Mammary epithelial cell (primary cell): ENCODE measurements around the gene TECR.

Source experiments
- EZH2 ChIP-seq: IDR thresholded peaks from 2 replicates; pipeline ENCODE4 v1.6.1; 2012; ENCODE audit warnings: low read length, inconsistent platforms, borderline replicate concordance
- TF ChIP-seq, protein P1 (sequence below), 2 donors: IDR thresholded peaks in 1 of 2; conservative IDR thresholded peaks in 1 of 2; 2 replicates each; pipeline ENCODE4 v1.5.1; 2011 to 2012; ENCODE audit warnings: inconsistent platforms in 2 of 2, low read length in 2 of 2, mild to moderate bottlenecking in 2 of 2, control low read depth in 1 of 2, low read depth in 1 of 2; ENCODE audit not compliant: insufficient read depth in 1 of 2; ENCODE audit errors: extremely low read depth in 1 of 2

DNA sequence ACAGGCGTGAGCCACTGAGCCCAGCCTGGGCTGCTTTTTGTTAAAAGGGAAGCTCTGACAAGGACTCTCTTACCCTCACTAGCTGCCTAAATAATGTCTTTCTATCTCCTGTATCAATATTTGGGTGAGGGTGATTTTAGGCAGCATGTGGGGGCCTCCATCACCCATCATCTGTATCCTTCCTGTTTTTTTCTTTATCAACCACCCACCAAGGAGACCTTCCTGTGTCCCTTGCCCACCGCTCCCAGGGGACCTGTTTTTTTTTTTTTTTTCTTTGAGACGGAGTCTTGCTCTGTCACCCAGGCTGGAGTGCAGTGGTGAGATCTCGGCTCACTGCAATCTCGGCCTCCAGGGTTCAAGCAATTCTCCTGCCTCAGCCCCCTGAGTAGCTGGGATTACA, 47.9 kb downstream of the TECR start:
- TF ChIP-seq, protein P1, sequence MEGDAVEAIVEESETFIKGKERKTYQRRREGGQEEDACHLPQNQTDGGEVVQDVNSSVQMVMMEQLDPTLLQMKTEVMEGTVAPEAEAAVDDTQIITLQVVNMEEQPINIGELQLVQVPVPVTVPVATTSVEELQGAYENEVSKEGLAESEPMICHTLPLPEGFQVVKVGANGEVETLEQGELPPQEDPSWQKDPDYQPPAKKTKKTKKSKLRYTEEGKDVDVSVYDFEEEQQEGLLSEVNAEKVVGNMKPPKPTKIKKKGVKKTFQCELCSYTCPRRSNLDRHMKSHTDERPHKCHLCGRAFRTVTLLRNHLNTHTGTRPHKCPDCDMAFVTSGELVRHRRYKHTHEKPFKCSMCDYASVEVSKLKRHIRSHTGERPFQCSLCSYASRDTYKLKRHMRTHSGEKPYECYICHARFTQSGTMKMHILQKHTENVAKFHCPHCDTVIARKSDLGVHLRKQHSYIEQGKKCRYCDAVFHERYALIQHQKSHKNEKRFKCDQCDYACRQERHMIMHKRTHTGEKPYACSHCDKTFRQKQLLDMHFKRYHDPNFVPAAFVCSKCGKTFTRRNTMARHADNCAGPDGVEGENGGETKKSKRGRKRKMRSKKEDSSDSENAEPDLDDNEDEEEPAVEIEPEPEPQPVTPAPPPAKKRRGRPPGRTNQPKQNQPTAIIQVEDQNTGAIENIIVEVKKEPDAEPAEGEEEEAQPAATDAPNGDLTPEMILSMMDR (conservative IDR thresholded peaks at IDR 0.05 in 1 of 2, IDR thresholded peaks at IDR 0.05 in 1 of 2; ENCODE audit: extremely low read depth in 1 of 2, insufficient read depth in 1 of 2, low read depth in 1 of 2, low read length in 2 of 2) = no peak
- TF ChIP-seq EZH2 = no peak
